ENCODE data around the gene LIFR. TPM values are rescaled to one million over a fixed set of nuclear protein-coding genes. Genes with fewer than 3 reads are reported as not detected.

LIFR gene
- polyA plus RNA-seq, 1 of the 3 experiments (the other 2 are of a cell fraction): 3.8 TPM

GRCh38 chr5:38462976-38463633 is 93.3 kb downstream of the LIFR start:
- WGBS (ENCODE audit: low lambda C conversion rate): 53% methylated on average over 7 of the region's 7 CpGs
- no peak for DNase-seq

GRCh38 chr5:38458174-38458573 is 98.3 kb downstream of the LIFR start:
- Histone ChIP-seq H3K9me3 (no peaks in the 10 kb centered on the region), H3K36me3 (replicated peaks in 1 of 2; ENCODE audit: control insufficient read depth in 1 of 2, insufficient read depth in 2 of 2, low read length in 1 of 2) (no peaks in the 10 kb centered on the region), H3K9me2 (no peaks in the 10 kb centered on the region), H3K4me1 (ENCODE audit: control insufficient read depth in 1 of 2, insufficient read depth in 2 of 2, low read depth in 1 of 2, low read length in 1 of 2) (peaks cover 5 to 8% of the 10 kb centered on the region in 2 experiments; a peak in 3 of 4 replicates), H3K79me2 (ENCODE audit: insufficient read depth) (no peaks in the 10 kb centered on the region), H3K27ac (ENCODE audit: low read depth in 2 of 2, low read length in 1 of 2) (no peak overlapping the region), H3K27me3 (ENCODE audit: insufficient read depth) (no peaks in the 10 kb centered on the region), H3K4me2 (no peak overlapping the region), H3K9ac (no peak overlapping the region), H3F3A (replicated peaks; ENCODE audit: insufficient read depth) (peaks cover 8% of the 10 kb centered on the region), H2AFZ (ENCODE audit: low read depth) (no peak overlapping the region), H4K20me1 (ENCODE audit: insufficient read depth) (no peaks in the 10 kb centered on the region), H3K4me3 (ENCODE audit: low read depth in 2 of 2, low read length in 1 of 2) (no peak overlapping the region)
- CTCF ChIA-PET: interaction anchor here (5.8 kb wide), 1 partner anchor 16 kb away, joined by 24 read pairs; no protein-coding TSS in a partner anchor
- 94% methylated on average over 8 of the region's 8 CpGs for WGBS (ENCODE audit: low lambda C conversion rate)
- no peak for DNase-seq
- POLR2A ChIA-PET: no interaction called here
- TF ChIP-seq SIN3A (IDR thresholded peaks at IDR 0.05; ENCODE audit: borderline replicate concordance, low read depth, low read length): no peak
- TF ChIP-seq NRF1 (IDR thresholded peaks at IDR 0.05; ENCODE audit: low read depth, low read length): no peak
- no peak for TF ChIP-seq JUND (IDR thresholded peaks at IDR 0.05)
- no peak for TF ChIP-seq RAD21 (IDR thresholded peaks at IDR 0.05; ENCODE audit: low read length)
- TF ChIP-seq GATA2 (CRISPR knock-in tag; IDR thresholded peaks at IDR 0.05): no peak
- TF ChIP-seq ZBTB33 (IDR thresholded peaks at IDR 0.05; ENCODE audit: borderline replicate concordance, low read depth): no peak
- TF ChIP-seq RFX5 (IDR thresholded peaks at IDR 0.05; ENCODE audit: low read length): no peak
- no peak for TF ChIP-seq EZH2phosphoT487 (IDR thresholded peaks at IDR 0.05; ENCODE audit: borderline replicate concordance, low read depth)
- no peak for TF ChIP-seq CTCF (IDR thresholded peaks at IDR 0.05)
- TF ChIP-seq PBX3 (IDR thresholded peaks at IDR 0.05): no peak
- no peak for TF ChIP-seq TCF12 (IDR thresholded peaks at IDR 0.05)
- no peak for TF ChIP-seq NFIC (IDR thresholded peaks at IDR 0.05; ENCODE audit: borderline replicate concordance)
- TF ChIP-seq MXI1 (IDR thresholded peaks at IDR 0.05; ENCODE audit: low read depth, low read length): no peak

More at GRCh38 chr5:38462976-38463633, 93.3 kb downstream of the LIFR start:
- Histone ChIP-seq H3K4me3 (ENCODE audit: low read depth in 2 of 2, low read length in 1 of 2) (peak overlapping the region in 1 of 2 experiments; percentile 6; a peak in 1 of 4 replicates), H3K9me3 (no peaks in the 10 kb centered on the region), H2AFZ (ENCODE audit: low read depth) (no peak overlapping the region), H3K9me2 (no peaks in the 10 kb centered on the region), H3K27me3 (ENCODE audit: insufficient read depth) (no peaks in the 10 kb centered on the region), H3K79me2 (ENCODE audit: insufficient read depth) (no peaks in the 10 kb centered on the region), H3K27ac (ENCODE audit: low read depth in 2 of 2, low read length in 1 of 2) (peak overlapping the region; percentile 67 to 92), H3K36me3 (replicated peaks in 1 of 2; ENCODE audit: control insufficient read depth in 1 of 2, insufficient read depth in 2 of 2, low read length in 1 of 2) (no peaks in the 10 kb centered on the region), H3F3A (replicated peaks; ENCODE audit: insufficient read depth) (peaks cover 25% of the 10 kb centered on the region), H4K20me1 (ENCODE audit: insufficient read depth) (no peaks in the 10 kb centered on the region), H3K4me1 (ENCODE audit: control insufficient read depth in 1 of 2, insufficient read depth in 2 of 2, low read depth in 1 of 2, low read length in 1 of 2) (peaks cover 13 to 38% of the 10 kb centered on the region in 2 experiments; a peak in 3 of 4 replicates), H3K9ac (peak overlapping the region; percentile 37; the same call in 1 of the 2 replicates), H3K4me2 (peak overlapping the region; percentile 71)
- TF ChIP-seq FOSL2 (IDR thresholded peaks at IDR 0.05; ENCODE audit: borderline replicate concordance, low read depth) (peak; percentile 8; the same call in 1 of the 2 replicates), MAX (IDR thresholded peaks at IDR 0.05; ENCODE audit: low read depth) (no peak), NFIC (IDR thresholded peaks at IDR 0.05; ENCODE audit: borderline replicate concordance) (no peak), IRF3 (IDR thresholded peaks at IDR 0.05; ENCODE audit: low read depth, low read length) (no peak), TAF1 (IDR thresholded peaks at IDR 0.05; ENCODE audit: borderline replicate concordance, low read depth, low read length) (no peak), MXI1 (IDR thresholded peaks at IDR 0.05; ENCODE audit: low read depth, low read length) (no peak), TCF12 (IDR thresholded peaks at IDR 0.05) (no peak), POLR2AphosphoS5 (IDR thresholded peaks at IDR 0.05; ENCODE audit: low read depth, low read length) (no peak), MEF2A (IDR thresholded peaks at IDR 0.05; ENCODE audit: borderline replicate concordance, low read depth) (peak; percentile 34; the same call in 1 of the 2 replicates), JUND (IDR thresholded peaks at IDR 0.05) (no peak)
- CTCF ChIA-PET: interaction anchor here (1.2 to 5.8 kb wide), 5 partner anchors 15 to 347 kb away, joined by 3 to 24 read pairs (median 3); no protein-coding TSS in a partner anchor
- POLR2A ChIA-PET: no interaction called here

Data from SK-N-SH (cell line).